Activated CD4-positive, alpha-beta T cell treated with anti-CD3 and anti-CD28 coated beads, Interleukin-2, amount 50 U/mL, for 16 hours (primary cell): ENCODE measurements around the gene RFXAP.

ENCODE experiments used
- DNase-seq: peaks from one replicate; pipeline ENCODE4 v3.0.0-alpha.2; 2020

The RFXAP gene

DNA sequence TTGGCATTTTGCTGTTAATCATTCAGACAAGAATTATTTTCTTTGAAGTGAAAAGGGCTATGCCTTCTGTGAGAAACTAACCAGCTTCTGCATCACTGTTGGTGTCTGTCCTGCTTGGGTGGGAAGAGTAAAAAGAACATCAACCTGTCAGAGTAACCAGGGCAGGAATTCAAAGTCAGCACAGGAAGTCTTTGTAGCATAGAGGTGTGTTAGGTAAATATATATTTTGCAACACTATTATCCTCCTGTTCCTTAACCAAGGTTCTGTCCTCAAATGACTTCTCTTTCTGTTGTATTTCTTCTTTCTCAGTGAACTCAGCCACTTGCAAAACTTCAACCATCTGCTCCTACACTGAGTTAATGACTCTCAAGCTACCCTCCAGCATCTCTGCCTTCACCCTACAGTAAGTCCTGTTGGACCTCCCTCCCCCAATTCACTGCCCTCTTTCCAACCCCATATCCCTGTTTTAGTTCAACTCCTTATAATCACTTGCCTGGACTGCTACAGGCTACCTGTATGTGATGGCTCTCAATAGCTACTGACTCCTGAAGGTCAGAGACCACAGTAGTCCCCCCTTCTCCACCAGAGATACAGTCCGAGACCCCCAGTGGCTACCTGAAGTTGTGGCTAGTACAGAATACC, 51.1 kb downstream of the RFXAP start:
- DNase-seq: no peak

DNA sequence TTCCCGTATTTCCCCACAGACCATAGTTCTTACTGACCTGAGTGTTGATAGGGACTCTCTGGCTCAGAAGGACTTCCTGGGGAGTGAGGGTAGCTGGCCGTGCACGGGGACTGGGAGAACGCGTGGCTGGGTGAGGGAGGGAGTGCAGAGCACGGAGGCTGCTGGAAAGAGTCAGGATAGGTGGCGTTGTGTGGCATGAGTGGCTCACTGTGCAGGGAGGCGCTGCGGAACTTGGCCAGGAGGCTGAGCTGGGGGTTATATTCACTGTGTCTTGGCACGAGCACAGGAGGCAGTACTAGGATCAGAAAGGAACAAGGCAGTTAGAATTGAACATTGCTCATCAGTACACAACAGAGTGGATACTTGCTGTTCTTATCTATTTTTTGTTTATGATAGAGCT, 53.6 kb downstream of the RFXAP start:
- no peak for DNase-seq

DNA sequence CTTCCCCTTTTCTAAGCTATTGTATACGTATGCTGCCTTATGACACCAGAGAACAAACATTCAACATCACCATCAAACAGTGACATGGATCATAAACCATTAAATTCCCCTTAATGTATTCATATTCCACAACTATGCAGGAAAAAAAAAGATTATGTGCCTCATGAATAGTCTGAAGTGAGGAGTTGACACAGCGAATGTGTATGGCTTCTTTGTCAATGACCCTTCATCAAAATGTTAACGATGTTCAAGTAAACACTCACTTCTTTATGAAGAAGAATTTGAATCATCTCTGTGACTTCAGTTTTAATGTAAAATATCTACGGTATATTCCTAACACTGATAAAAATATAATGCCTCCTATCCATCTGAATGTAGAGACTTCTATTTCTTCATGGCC, 56.4 kb downstream of the RFXAP start:
- DNase-seq: no peak

DNA sequence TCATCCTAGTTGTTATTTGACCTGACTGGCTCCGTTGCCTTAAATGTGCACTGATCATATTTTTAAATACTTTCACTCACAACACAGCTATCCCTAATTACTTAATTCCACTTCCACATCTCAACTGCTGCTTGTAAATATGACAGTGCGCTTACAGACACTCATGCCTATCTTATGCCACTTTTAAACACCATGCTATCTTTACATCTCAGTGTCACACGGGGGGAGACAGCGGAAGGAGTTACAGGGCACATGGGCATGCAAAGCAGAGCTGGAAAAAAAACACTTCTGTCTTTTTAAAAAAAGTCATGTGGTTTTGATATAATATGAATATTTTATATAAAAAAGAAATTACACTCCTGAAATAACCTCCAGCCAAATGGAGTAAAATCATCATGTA, 56.9 kb downstream of the RFXAP start:
- no peak for DNase-seq
